NOMO-1 (cell line): ENCODE measurements around the gene FUT9.

Source experiments
- DNase-seq, 2 experiments: peaks; one replicate each; lab custom pipeline; 2025; ENCODE audit not compliant: unreplicated experiment in 2 of 2; lab: John Stamatoyannopoulos, UW

Gene FUT9

GRCh38 chr6:96015518-96016333, at the start of gene FUT9:
Gene FUT9 (plus strand): TSS chr6:96015974. CDS start chr6:96203156, 187,182 bp downstream.
- DNase-seq, result no peak

- DNase-seq, result no peak
Observed at GRCh38 chr6:95967594-95967993, 48.2 kb upstream of the FUT9 start.

- DNase-seq, result no peak
Observed at GRCh38 chr6:95973976-95974375, 41.8 kb upstream of the FUT9 start.

GRCh38 chr6:95978230-95978629, 37.5 kb upstream of the FUT9 start:
- DNase-seq, result no peak

- DNase-seq, result no peak
Observed at GRCh38 chr6:95991906-95992305, 23.9 kb upstream of the FUT9 start.

GRCh38 chr6:95994151-95994550, 21.6 kb upstream of the FUT9 start:
- DNase-seq, result no peak

- no peak for DNase-seq
Observed at GRCh38 chr6:95998133-95998532, 17.6 kb upstream of the FUT9 start.

- DNase-seq, result no peak
Observed at GRCh38 chr6:96001891-96002575, 13.7 kb upstream of the FUT9 start.

- DNase-seq, result no peak
Observed at GRCh38 chr6:96002576-96002910, 13.2 kb upstream of the FUT9 start.

GRCh38 chr6:96002912-96003311, 12.9 kb upstream of the FUT9 start:
- no peak for DNase-seq

- DNase-seq, result no peak
Observed at GRCh38 chr6:96007663-96008062, 8.1 kb upstream of the FUT9 start.

- no peak for DNase-seq
Observed at GRCh38 chr6:96013531-96013930, 2.2 kb upstream of the FUT9 start.

- DNase-seq, result no peak
Observed at GRCh38 chr6:96014846-96015517, 792 bp upstream of the FUT9 start.

GRCh38 chr6:96016334-96017069, 728 bp downstream of the FUT9 start:
- no peak for DNase-seq

- no peak for DNase-seq
Observed at GRCh38 chr6:96017070-96017359, 1.2 kb downstream of the FUT9 start.

- no peak for DNase-seq
Observed at GRCh38 chr6:96022225-96022624, 6.5 kb downstream of the FUT9 start.

GRCh38 chr6:96032661-96033060, 16.9 kb downstream of the FUT9 start:
- DNase-seq, result no peak

- DNase-seq, result no peak
Observed at GRCh38 chr6:96051555-96051954, 35.8 kb downstream of the FUT9 start.

- no peak for DNase-seq
Observed at GRCh38 chr6:96058082-96058481, 42.3 kb downstream of the FUT9 start.

- no peak for DNase-seq
Observed at GRCh38 chr6:96059586-96059985, 43.8 kb downstream of the FUT9 start.

- no peak for DNase-seq
Observed at GRCh38 chr6:96060249-96060648, 44.5 kb downstream of the FUT9 start.
